Measurements from ENCODE around the gene MAPK9. TPM values are rescaled to one million over a fixed set of nuclear protein-coding genes. Genes with fewer than 3 reads are reported as not detected.

MAPK9 gene
- total RNA-seq, 1 experiment from 2014 or later = 38.6 TPM

- H3K4me2 ChIP-seq (ENCODE audit: insufficient read depth, insufficient read length, low read length) = no peak overlapping the region
- H4K5ac ChIP-seq (ENCODE audit: insufficient read length, low read depth, low read length) = no peak overlapping the region
- no peak overlapping the region for H3K18ac ChIP-seq (ENCODE audit: insufficient read length, low read depth, low read length)
- H3K4me1 ChIP-seq (ENCODE audit: insufficient read depth, low read length) = peaks cover 2% of the 10 kb centered on the region; the same call in 1 of the 2 replicates
- H2BK15ac ChIP-seq (ENCODE audit: low read depth, low read length) = no peak overlapping the region
- no peak overlapping the region for H2AFZ ChIP-seq (ENCODE audit: low read length)
- no CpG with 5 or more reads among the region's 10 CpGs for WGBS (ENCODE audit: extremely low coverage, insufficient read length, low lambda C conversion rate)
- no peak for DNase-seq
- H3K27me3 ChIP-seq (ENCODE audit: insufficient read depth, low read length) = no peaks in the 10 kb centered on the region
- H3K79me2 ChIP-seq (ENCODE audit: insufficient read depth, low read length) = peaks cover 6% of the 10 kb centered on the region; the same call in 1 of the 2 replicates
- Mint-ChIP-seq H3K27me3 (ENCODE audit: low read depth) (no peaks in the 10 kb centered on the region; the same call in 1 of the 2 replicates), H3K4me3 (no peak overlapping the region), H3K4me1 (peaks cover 26 to 32% of the 10 kb centered on the region in 2 experiments), H3K36me3 (ENCODE audit: insufficient read depth in 1 of 3, low read depth in 3 of 3) (peaks cover 14 to 17% (median 15%) of the 10 kb centered on the region in 3 experiments), H3K9me3 (peaks cover 0 to 4% of the 10 kb centered on the region in 2 experiments; a peak in 4 of 5 replicates), H3K27ac (no peak overlapping the region)
- H3K9me3 ChIP-seq (ENCODE audit: control insufficient read depth, low read depth, low read length) = no peaks in the 10 kb centered on the region
- H3K79me1 ChIP-seq (ENCODE audit: insufficient read depth, low read depth, low read length, poor library complexity, severe bottlenecking) = peaks cover 3% of the 10 kb centered on the region
- TF ChIP-seq, protein P1, sequence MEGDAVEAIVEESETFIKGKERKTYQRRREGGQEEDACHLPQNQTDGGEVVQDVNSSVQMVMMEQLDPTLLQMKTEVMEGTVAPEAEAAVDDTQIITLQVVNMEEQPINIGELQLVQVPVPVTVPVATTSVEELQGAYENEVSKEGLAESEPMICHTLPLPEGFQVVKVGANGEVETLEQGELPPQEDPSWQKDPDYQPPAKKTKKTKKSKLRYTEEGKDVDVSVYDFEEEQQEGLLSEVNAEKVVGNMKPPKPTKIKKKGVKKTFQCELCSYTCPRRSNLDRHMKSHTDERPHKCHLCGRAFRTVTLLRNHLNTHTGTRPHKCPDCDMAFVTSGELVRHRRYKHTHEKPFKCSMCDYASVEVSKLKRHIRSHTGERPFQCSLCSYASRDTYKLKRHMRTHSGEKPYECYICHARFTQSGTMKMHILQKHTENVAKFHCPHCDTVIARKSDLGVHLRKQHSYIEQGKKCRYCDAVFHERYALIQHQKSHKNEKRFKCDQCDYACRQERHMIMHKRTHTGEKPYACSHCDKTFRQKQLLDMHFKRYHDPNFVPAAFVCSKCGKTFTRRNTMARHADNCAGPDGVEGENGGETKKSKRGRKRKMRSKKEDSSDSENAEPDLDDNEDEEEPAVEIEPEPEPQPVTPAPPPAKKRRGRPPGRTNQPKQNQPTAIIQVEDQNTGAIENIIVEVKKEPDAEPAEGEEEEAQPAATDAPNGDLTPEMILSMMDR (conservative IDR thresholded peaks at IDR 0.05) = no peak
- no peaks in the 10 kb centered on the region for H4K20me1 ChIP-seq (ENCODE audit: control insufficient read depth, insufficient read depth, insufficient read length)
- no peak overlapping the region for H3K27ac ChIP-seq (ENCODE audit: insufficient read length, low read depth, low read length)
- no peak overlapping the region for H3K14ac ChIP-seq (ENCODE audit: insufficient read depth, low read length)
- H2BK12ac ChIP-seq (ENCODE audit: insufficient read length, low read depth, low read length) = no peak overlapping the region
- no peak overlapping the region for H3K23ac ChIP-seq (ENCODE audit: insufficient read length, low read depth, low read length)
- H4K8ac ChIP-seq (replicated peaks; ENCODE audit: insufficient read length, low read depth, low read length) = no peak overlapping the region
- H3K4ac ChIP-seq (ENCODE audit: low read depth, low read length) = no peak overlapping the region
- H3K23me2 ChIP-seq (ENCODE audit: insufficient read length, low read depth, low read length, poor library complexity, severe bottlenecking) = peaks cover 2% of the 10 kb centered on the region
- H4K91ac ChIP-seq (ENCODE audit: insufficient read length, low read depth, low read length) = no peak overlapping the region
- no peak overlapping the region for H2BK5ac ChIP-seq (ENCODE audit: insufficient read length, low read length)
- no peak overlapping the region for H2BK120ac ChIP-seq (ENCODE audit: low read depth, low read length, poor library complexity, severe bottlenecking)
- H3K56ac ChIP-seq (ENCODE audit: insufficient read length, low read depth, low read length) = no peak overlapping the region
- H3K9ac ChIP-seq (ENCODE audit: extremely low read depth, insufficient read length, low read length) = no peak overlapping the region
- no peak overlapping the region for H2BK20ac ChIP-seq (ENCODE audit: low read depth, low read length, poor library complexity, severe bottlenecking)
- H2AK5ac ChIP-seq (ENCODE audit: insufficient read length, low read length) = no peak overlapping the region
- no peak overlapping the region for H3T11ph ChIP-seq (ENCODE audit: low read length)
Observed at GRCh38 chr5:180294913-180295555, 3.2 kb upstream of the MAPK9 start.

All from H9 (cell line).